BLaER1 treated with 17β-estradiol and CSF1 and Interleukin-3, amounts not matched to agents 10 nM and 100 nM (cell line): Measurements from ENCODE around the gene ARF6.

Experiments used
- H3K27ac ChIP-seq, 11 experiments: shearing (Covaris generic); formaldehyde crosslinking; 2 replicates each; pipeline ENCODE4 v1.8.1; 2022
- H3K27me3 ChIP-seq, 11 experiments: shearing (Covaris generic); formaldehyde crosslinking; 2 replicates each; pipeline ENCODE4 v1.8.1; 2022
- H3K36me3 ChIP-seq, 11 experiments: shearing (Covaris generic); formaldehyde crosslinking; 2 replicates each; pipeline ENCODE4 v1.8.1; 2022
- H3K4me1 ChIP-seq, 10 experiments: shearing (Covaris generic); formaldehyde crosslinking; 2 replicates each; pipeline ENCODE4 v1.8.1; 2022
- H3K4me2 ChIP-seq, 11 experiments: shearing (Covaris generic); formaldehyde crosslinking; 2 replicates each; pipeline ENCODE4 v1.8.1; 2022
- H3K4me3 ChIP-seq, 10 experiments: shearing (Covaris generic); formaldehyde crosslinking; 2 replicates each; pipeline ENCODE4 v1.8.1; 2022
- H3K9ac ChIP-seq, 11 experiments: shearing (Covaris generic); formaldehyde crosslinking; 2 replicates each; pipeline ENCODE4 v1.8.1; 2022
- H3K9me3 ChIP-seq, 11 experiments: shearing (Covaris generic); formaldehyde crosslinking; replicated peaks in 1 of 11; 2 replicates each; pipeline ENCODE4 v1.8.1; 2022
- H4K20me1 ChIP-seq, 11 experiments: shearing (Covaris generic); formaldehyde crosslinking; 2 replicates each; pipeline ENCODE4 v1.8.1; 2022
- Cebpa-rat ChIP-seq, 11 experiments: shearing (Covaris generic); IDR thresholded peaks; 2 replicates each; pipeline ENCODE4 v1.8.1; 2022

Gene ARF6

DNA sequence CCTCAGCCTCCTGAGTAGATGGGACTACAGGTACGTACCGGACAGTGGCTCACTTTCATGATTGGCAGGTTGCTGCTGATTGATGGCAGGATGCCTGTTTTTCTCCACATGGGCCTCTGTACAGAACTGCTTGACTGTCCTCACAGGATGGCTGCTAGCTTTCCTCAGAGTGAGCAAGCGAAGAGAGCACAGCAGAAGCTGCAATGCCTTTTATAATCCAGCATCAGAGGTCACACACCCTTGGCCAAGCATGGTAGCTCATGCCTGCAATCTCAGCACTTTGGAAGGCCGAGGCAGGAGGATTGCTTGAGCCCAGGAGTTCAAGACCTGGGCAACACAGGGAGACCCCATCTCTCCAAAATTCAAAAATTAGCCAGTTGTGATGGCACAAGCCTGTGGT lies 31.0 kb downstream of the ARF6 start:
- Histone ChIP-seq H3K4me3 (no peak overlapping the region), H3K4me2 (peak overlapping the region in 8 of 11 experiments; percentile 16 to 72 (median 52); a peak in 13 of 22 replicates), H3K27me3 (no peaks in the 10 kb centered on the region), H4K20me1 (no peaks in the 10 kb centered on the region), H3K9me3 (no peaks in the 10 kb centered on the region), H3K9ac (no peak overlapping the region; a peak in 1 of 22 replicates), H3K27ac (no peak overlapping the region), H3K36me3 (no peaks in the 10 kb centered on the region), H3K4me1 (peaks cover 0 to 55% (median 14%) of the 10 kb centered on the region in 10 experiments; a peak in 13 of 20 replicates)
- TF ChIP-seq Cebpa-rat (IDR thresholded peaks at IDR 0.05) = no peak

DNA sequence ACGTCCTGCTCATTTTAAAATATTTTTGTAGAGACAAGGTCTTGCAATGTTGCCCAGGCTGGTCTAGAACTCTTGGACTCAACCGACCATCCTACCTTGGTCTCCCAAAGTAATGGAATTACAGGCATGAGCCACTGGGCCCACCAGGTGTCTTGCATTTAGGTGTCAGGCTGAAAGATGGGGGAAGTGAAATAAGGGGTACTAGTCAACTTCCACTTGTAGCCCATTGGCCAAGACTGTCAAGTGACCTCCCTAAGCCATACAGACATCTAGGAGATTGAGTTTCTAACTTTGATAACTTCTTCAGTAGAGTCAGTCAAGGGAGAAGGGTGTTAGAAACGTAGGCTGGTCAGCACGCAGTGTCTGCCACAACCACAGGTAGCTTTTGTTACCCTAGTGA lies 32.0 kb downstream of the ARF6 start:
- H3K4me2 ChIP-seq = no peak overlapping the region
- no peaks in the 10 kb centered on the region for H3K36me3 ChIP-seq
- no peaks in the 10 kb centered on the region for H3K9me3 ChIP-seq
- no peak for TF ChIP-seq Cebpa-rat (IDR thresholded peaks at IDR 0.05)
- no peaks in the 10 kb centered on the region for H3K27me3 ChIP-seq
- H3K4me3 ChIP-seq = no peak overlapping the region
- H3K27ac ChIP-seq = no peak overlapping the region
- H4K20me1 ChIP-seq = no peaks in the 10 kb centered on the region
- no peak overlapping the region for H3K9ac ChIP-seq
- H3K4me1 ChIP-seq = peaks cover 0 to 62% (median 19%) of the 10 kb centered on the region in 10 experiments; a peak in 14 of 20 replicates

DNA sequence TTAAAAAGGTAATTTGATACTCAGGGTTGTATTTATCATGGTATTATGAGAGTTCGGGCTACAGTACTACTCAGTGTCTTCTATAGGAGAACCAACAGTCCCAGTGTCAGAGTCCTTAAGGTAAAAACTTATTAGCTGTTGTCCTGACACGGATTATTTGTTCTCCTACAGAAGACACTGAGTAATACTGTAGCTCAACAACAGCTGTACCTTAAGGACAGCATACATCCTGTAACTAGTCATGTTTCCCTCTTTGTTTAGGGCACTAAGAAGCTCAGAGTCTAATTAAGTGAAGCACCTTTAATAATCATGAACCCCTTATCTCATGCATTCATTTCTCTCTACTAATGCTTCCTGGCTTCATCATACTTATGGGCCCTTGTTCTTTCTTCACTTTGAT lies 33.9 kb downstream of the ARF6 start:
- no peaks in the 10 kb centered on the region for H3K36me3 ChIP-seq
- no peak overlapping the region for H3K4me2 ChIP-seq
- no peak for TF ChIP-seq Cebpa-rat (IDR thresholded peaks at IDR 0.05)
- no peak overlapping the region for H3K9ac ChIP-seq
- no peaks in the 10 kb centered on the region for H3K27me3 ChIP-seq
- no peak overlapping the region for H3K4me3 ChIP-seq
- peaks cover 7 to 63% (median 25%) of the 10 kb centered on the region in 10 experiments; a peak in 16 of 20 replicates for H3K4me1 ChIP-seq
- H3K27ac ChIP-seq = no peak overlapping the region
- H3K9me3 ChIP-seq = no peaks in the 10 kb centered on the region
- no peaks in the 10 kb centered on the region for H4K20me1 ChIP-seq

DNA sequence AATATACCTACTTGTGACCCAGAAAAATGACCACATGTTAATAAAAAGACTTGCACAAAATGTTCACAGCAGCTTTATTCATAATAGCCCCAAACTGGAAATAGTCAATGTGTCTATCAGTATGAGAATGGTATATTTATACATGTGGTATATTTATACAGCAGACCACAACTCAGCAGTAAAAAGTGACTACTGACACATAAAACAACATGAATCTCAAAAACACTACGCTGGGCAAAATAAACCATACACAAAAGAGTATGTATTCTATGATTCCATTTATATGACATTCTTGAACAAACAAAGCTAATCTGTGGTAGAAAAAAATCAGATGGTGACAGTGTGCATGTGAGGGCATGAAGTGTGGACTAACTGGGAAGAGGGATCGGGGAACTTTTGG lies 35.1 kb downstream of the ARF6 start:
- TF ChIP-seq Cebpa-rat (IDR thresholded peaks at IDR 0.05) = no peak
- Histone ChIP-seq H3K4me3 (no peak overlapping the region), H3K27me3 (no peaks in the 10 kb centered on the region), H3K9ac (no peak overlapping the region), H4K20me1 (no peaks in the 10 kb centered on the region), H3K27ac (no peak overlapping the region), H3K4me1 (peaks cover 7 to 63% (median 25%) of the 10 kb centered on the region in 10 experiments; a peak in 16 of 20 replicates), H3K36me3 (no peaks in the 10 kb centered on the region), H3K4me2 (no peak overlapping the region), H3K9me3 (no peaks in the 10 kb centered on the region)

DNA sequence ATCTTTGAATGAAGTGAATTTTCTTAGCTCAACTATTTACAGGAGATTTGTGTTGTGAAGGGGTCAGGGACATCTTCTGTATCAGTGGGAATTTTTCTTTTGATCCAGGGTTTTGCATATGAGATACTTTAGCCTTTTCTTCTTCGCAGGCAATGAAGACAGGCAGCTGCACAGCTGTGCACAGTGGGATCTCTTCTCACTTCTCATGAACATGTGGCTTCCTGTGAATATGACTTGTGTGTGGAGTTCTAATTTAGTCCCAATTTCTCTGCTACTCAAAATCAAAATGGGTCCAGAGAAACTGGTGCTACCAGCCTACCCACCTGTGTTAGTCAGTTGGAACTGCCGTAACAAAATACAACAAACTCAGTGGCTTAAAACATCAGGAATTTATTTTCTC lies 37.8 kb downstream of the ARF6 start:
- peaks cover 6 to 71% (median 16%) of the 10 kb centered on the region in 10 experiments; a peak in 14 of 20 replicates for H3K4me1 ChIP-seq
- no peak overlapping the region for H3K4me3 ChIP-seq
- peak overlapping the region in 3 of 11 experiments; percentile 5 to 67 (median 62); a peak in 3 of 22 replicates for H3K27ac ChIP-seq
- H3K36me3 ChIP-seq = no peaks in the 10 kb centered on the region
- no peak overlapping the region for H3K9ac ChIP-seq
- no peak for TF ChIP-seq Cebpa-rat (IDR thresholded peaks at IDR 0.05)
- H3K4me2 ChIP-seq = peak overlapping the region in 6 of 11 experiments; percentile 34 to 67 (median 58); a peak in 11 of 22 replicates
- H3K9me3 ChIP-seq = peaks cover 0 to 7% (median 2%) of the 10 kb centered on the region in 11 experiments; a peak in 6 of 22 replicates
- H4K20me1 ChIP-seq = no peaks in the 10 kb centered on the region
- no peaks in the 10 kb centered on the region for H3K27me3 ChIP-seq

DNA sequence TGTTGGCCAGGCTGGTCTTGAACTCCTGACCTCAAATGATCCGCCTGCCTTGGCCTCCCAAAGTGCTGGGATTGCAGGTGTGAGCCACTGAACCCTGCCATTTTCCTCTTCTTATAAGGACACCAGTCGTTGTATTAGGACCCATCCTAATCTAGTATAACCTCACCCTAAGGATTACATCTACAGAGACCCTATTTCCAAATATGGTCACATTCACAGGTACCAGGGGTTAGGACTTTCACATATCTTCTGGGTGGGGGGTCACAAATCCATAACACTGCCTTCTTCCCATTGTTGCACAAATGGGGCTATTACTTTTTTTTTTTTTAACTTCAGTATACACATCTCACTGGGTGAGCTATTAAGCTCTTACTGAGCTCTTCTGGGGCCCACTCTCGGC lies 38.6 kb downstream of the ARF6 start:
- H3K9me3 ChIP-seq = peaks cover 5 to 15% (median 10%) of the 10 kb centered on the region in 11 experiments; a peak in 21 of 22 replicates
- no peak for TF ChIP-seq Cebpa-rat (IDR thresholded peaks at IDR 0.05)
- no peak overlapping the region for H3K9ac ChIP-seq
- H3K4me1 ChIP-seq = peaks cover 6 to 79% (median 16%) of the 10 kb centered on the region in 10 experiments; a peak in 14 of 20 replicates
- H3K27ac ChIP-seq = no peak overlapping the region
- H3K4me2 ChIP-seq = peak overlapping the region in 2 of 11 experiments; percentile 53; a peak in 2 of 22 replicates
- no peak overlapping the region for H3K4me3 ChIP-seq
- H4K20me1 ChIP-seq = no peaks in the 10 kb centered on the region
- H3K36me3 ChIP-seq = no peaks in the 10 kb centered on the region
- no peaks in the 10 kb centered on the region for H3K27me3 ChIP-seq

DNA sequence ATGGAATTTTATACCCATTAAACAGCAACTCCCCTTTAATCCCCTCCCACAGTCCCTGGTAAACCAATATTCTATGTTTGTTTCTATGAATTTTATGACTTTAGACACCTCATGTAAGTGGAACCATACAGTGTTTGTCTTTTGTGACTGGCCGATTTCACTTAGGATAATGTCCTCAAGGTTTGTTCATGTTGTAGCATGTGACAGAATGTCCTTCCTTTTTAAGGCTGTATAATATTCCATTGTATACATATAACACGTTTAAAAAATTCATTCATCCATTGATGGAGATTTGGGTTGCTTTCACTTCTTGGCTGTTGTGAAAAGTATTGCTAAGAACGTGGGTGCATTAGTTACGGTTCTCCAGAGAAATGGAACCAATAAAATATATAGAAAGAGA lies 40.2 kb downstream of the ARF6 start:
- H3K4me3 ChIP-seq = no peak overlapping the region
- no peaks in the 10 kb centered on the region for H4K20me1 ChIP-seq
- H3K27ac ChIP-seq = no peak overlapping the region
- H3K4me1 ChIP-seq = peaks cover 6 to 79% (median 16%) of the 10 kb centered on the region in 10 experiments; a peak in 14 of 20 replicates
- peak overlapping the region in 2 of 11 experiments; percentile 53; a peak in 1 of 22 replicates for H3K4me2 ChIP-seq
- H3K36me3 ChIP-seq = peaks cover 0 to 1% (median 0%) of the 10 kb centered on the region in 11 experiments; a peak in 1 of 22 replicates
- H3K9me3 ChIP-seq = peaks cover 16 to 31% (median 26%) of the 10 kb centered on the region in 11 experiments
- no peak overlapping the region for H3K9ac ChIP-seq
- TF ChIP-seq Cebpa-rat (IDR thresholded peaks at IDR 0.05) = no peak
- H3K27me3 ChIP-seq = no peaks in the 10 kb centered on the region

DNA sequence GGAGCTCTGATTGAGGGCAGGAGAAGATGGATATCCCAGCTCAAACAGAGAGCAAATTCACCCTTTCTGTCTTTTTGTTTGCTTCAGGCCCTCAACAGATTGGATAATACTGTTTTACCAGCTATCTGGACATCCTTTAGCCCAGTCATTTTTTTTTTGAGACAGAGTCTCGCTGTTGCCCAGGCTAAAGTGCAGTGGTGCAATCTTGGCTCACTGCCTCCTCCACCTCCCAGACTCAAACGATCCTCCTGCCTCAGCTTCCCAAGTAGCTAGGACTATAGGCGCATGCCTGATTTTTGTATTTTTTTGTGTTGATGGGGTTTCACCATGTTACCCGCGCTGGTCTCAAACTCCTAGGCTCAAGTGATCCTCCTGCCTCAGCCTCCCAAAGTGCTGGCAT lies 40.8 kb downstream of the ARF6 start:
- peaks cover 22 to 37% (median 31%) of the 10 kb centered on the region in 11 experiments for H3K9me3 ChIP-seq
- peaks cover 6 to 74% (median 16%) of the 10 kb centered on the region in 10 experiments; a peak in 14 of 20 replicates for H3K4me1 ChIP-seq
- H3K27me3 ChIP-seq = no peaks in the 10 kb centered on the region
- H3K9ac ChIP-seq = no peak overlapping the region
- peaks cover 0 to 7% (median 0%) of the 10 kb centered on the region in 11 experiments; a peak in 1 of 22 replicates for H3K36me3 ChIP-seq
- H3K4me3 ChIP-seq = no peak overlapping the region
- H4K20me1 ChIP-seq = no peaks in the 10 kb centered on the region
- H3K27ac ChIP-seq = no peak overlapping the region
- TF ChIP-seq Cebpa-rat (IDR thresholded peaks at IDR 0.05) = no peak
- H3K4me2 ChIP-seq = peak overlapping the region in 2 of 11 experiments; percentile 53 to 60; a peak in 4 of 22 replicates

DNA sequence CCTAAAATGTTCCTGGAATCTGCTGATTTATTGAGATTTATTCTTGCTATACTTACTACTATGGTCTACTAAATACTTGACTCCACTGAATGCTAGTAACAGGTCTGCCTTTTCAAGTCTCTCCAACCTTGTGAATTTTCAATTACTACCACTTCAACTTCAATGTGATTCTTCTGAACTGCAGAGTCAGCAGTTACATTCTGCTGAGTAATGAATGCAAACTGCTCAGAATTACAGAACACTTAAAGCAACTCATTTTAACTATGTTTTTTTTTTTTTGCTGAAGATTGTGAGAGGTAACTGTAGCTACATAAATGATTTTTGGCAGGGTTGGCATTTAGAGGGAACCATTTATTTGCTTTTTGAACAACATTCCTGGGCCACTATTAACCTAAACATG lies 41.8 kb downstream of the ARF6 start:
- Histone ChIP-seq H3K27me3 (no peaks in the 10 kb centered on the region), H3K36me3 (peaks cover 0 to 7% (median 0%) of the 10 kb centered on the region in 11 experiments; a peak in 1 of 22 replicates), H4K20me1 (no peaks in the 10 kb centered on the region), H3K9ac (no peak overlapping the region; a peak in 1 of 22 replicates), H3K4me3 (no peak overlapping the region), H3K4me2 (peak overlapping the region in 3 of 11 experiments; percentile 53 to 60 (median 58); a peak in 6 of 22 replicates), H3K4me1 (peaks cover 7 to 69% (median 14%) of the 10 kb centered on the region in 10 experiments; a peak in 14 of 20 replicates), H3K9me3 (peaks cover 31 to 46% (median 41%) of the 10 kb centered on the region in 11 experiments), H3K27ac (peak overlapping the region in 3 of 11 experiments; percentile 11 to 39 (median 35); a peak in 5 of 22 replicates)
- TF ChIP-seq Cebpa-rat (IDR thresholded peaks at IDR 0.05) = no peak
